ENCODE results near the gene RAB17. TPM values are rescaled to one million over a fixed set of nuclear protein-coding genes. Genes with fewer than 3 reads are reported as not detected.

The RAB17 gene
- total and polyA plus RNA-seq, 10 of the 15 experiments (the other 5 are each of a cell fraction or from before 2014, with no cell fraction given), result 0.07 to 1.4 (median 0.28) TPM; not detected in 3

- TF ChIP-seq MAX (IDR thresholded peaks at IDR 0.05; ENCODE audit: low read depth, low read length) (no peak), BCL11A (IDR thresholded peaks at IDR 0.05; ENCODE audit: low read depth, low read length) (no peak), RB1 (IDR thresholded peaks at IDR 0.05; ENCODE audit: borderline replicate concordance) (no peak), SREBF2 (IDR thresholded peaks at IDR 0.05; ENCODE audit: low read length) (no peak), ZNF592 (IDR thresholded peaks at IDR 0.05) (no peak), ZNF274 (IDR thresholded peaks at IDR 0.05; ENCODE audit: insufficient read depth, insufficient read length) (no peak), SP1 (IDR thresholded peaks at IDR 0.05; ENCODE audit: low read depth, low read length) (no peak), NR2F1 (conservative IDR thresholded peaks at IDR 0.05) (no peak)
Measured at GRCh38 chr2:237567276-237568029, 23.1 kb downstream of the RAB17 start (continued).

Data from GM12878 (cell line).